GM19455 (cell line): Measurements from ENCODE around the gene HES3.
A peak's percentile ranks its signal among the peaks of the same experiment; 100 is the strongest.

Experiments
- ATAC-seq: cut with Tn5 transposase; IDR thresholded peaks from one replicate; pipeline ENCODE4 v1.9.1; 2021; ENCODE audit not compliant: unreplicated experiment

HES3 gene

DNA sequence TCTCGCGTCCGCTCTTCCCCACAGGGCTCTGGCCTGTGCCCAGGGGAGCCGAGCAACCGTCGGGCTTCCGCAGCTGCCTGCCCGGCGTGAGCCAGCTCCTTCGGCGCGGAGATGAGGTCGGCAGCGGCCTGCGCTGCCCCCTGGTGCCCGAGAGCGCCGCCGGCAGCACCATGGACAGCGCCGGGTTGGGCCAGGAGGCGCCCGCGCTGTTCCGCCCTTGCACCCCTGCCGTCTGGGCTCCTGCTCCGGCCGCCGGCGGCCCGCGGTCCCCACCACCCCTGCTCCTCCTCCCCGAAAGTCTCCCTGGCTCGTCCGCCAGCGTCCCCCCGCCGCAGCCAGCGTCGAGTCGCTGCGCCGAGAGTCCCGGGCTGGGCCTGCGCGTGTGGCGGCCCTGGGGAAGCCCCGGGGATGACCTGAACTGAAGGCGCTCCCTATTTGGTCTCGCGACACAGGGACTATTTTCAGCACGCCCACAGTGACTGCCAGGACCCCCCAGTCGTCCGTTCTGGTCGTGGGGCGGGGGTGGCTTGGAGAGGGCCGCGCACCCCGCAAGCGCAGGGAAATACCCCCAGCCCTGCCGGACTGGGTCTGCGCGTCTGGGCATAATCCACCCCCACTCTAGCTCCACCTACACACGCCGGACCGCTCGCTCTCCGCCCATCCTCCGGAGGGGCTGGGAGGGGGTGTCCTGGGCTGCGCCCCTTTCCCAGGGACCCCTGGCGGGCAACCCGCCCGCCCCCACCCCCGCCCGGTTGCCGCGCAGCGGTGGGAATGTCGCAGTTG is 1.3 kb downstream of the HES3 start:
- peak; percentile 50 for ATAC-seq

GRCh38 chr1:6245869-6246496 is 2.0 kb downstream of the HES3 start:
- no peak for ATAC-seq

GRCh38 chr1:6246497-6247467 is 2.8 kb downstream of the HES3 start:
- no peak for ATAC-seq

GRCh38 chr1:6247651-6248050 is 3.7 kb downstream of the HES3 start:
- no peak for ATAC-seq

DNA sequence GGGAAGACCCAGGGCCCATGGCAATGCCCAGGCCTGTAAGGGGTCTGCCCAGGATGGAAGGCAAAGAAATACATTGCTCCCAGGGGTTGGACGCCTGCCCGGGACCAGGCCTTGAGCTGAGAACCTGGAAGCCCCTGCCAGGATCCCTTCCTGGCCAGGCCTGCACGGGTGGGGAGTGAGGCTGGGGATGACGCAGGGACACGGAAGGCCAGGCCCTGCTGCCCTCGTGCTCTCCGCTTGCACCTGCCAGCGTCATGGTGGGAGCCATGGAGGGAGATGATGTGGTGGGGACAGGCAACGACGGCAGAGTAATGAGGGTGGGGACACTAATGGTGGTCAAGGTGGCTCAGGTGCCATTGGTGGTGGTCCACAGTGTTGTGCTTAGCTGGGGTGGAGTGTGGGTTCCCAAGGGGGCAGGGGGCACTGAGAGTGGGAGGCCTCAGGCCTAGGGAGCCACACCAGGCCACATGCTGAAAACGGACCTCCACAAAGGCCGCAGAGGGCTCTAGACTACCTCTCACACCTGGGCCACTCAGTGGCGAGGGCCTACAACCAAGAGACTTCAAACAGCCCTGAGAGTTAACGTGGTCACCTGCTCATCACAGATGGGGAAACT is 4.3 kb downstream of the HES3 start:
- no peak for ATAC-seq

- ATAC-seq: no peak
Measured at GRCh38 chr1:6248932-6249738, 5.2 kb downstream of the HES3 start.

- ATAC-seq: no peak
Measured at GRCh38 chr1:6249739-6250689, 6.0 kb downstream of the HES3 start.

GRCh38 chr1:6251233-6251632 is 7.3 kb downstream of the HES3 start:
- ATAC-seq: no peak

GRCh38 chr1:6251681-6252373 is 7.8 kb downstream of the HES3 start:
- ATAC-seq: no peak

GRCh38 chr1:6252374-6252710 is 8.4 kb downstream of the HES3 start:
- ATAC-seq: no peak

- no peak for ATAC-seq
Measured at GRCh38 chr1:6253380-6253779, 9.4 kb downstream of the HES3 start.

GRCh38 chr1:6254691-6255090 is 10.7 kb downstream of the HES3 start:
- ATAC-seq: no peak

GRCh38 chr1:6256645-6257044 is 12.7 kb downstream of the HES3 start:
- no peak for ATAC-seq

DNA sequence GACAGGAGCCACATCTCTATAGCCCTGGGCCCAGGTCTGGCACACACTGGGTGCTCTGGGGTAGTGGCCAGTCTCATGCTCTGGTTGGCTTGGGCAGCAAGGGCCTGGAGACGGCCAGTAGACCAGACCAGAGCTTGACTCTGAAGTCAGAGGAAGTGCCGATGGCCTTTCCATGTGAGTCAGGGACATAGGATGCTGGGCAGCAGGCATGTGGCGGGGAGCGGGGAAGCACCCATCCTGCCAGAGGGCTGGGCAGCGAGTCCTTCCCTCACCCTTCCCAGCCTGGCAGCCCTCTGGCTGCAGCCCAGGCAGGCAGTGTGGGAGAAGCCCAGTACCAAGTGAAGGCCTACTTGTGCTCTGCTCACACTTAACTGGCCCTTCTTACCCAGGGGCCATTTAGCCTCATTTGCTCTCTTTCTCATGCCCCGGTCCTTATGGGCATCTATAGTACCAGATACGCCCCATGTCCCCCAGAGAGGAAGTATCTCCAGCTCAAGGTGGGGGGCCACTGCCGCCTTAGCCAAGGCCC is 13.6 kb downstream of the HES3 start:
- no peak for ATAC-seq

DNA sequence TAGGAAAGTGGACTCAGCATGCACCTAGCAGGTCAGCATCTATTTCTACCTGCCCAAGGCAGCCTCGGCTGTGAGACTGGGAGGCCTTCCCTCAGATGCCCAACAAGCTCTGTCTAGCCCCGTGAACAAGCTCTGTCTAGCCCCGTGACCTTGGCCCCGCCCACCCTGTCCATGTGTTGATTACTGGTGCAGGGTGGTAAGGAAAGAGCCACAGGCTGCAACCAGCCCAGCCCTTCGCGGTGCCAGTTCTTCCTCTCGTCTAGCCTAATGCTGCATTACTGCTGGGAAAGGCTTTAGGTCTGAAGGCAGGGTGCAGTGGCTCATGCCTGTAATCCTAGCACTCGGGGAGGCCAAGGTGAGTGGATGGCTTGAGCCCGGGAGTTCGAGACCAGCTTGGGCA is 14.7 kb downstream of the HES3 start:
- no peak for ATAC-seq

DNA sequence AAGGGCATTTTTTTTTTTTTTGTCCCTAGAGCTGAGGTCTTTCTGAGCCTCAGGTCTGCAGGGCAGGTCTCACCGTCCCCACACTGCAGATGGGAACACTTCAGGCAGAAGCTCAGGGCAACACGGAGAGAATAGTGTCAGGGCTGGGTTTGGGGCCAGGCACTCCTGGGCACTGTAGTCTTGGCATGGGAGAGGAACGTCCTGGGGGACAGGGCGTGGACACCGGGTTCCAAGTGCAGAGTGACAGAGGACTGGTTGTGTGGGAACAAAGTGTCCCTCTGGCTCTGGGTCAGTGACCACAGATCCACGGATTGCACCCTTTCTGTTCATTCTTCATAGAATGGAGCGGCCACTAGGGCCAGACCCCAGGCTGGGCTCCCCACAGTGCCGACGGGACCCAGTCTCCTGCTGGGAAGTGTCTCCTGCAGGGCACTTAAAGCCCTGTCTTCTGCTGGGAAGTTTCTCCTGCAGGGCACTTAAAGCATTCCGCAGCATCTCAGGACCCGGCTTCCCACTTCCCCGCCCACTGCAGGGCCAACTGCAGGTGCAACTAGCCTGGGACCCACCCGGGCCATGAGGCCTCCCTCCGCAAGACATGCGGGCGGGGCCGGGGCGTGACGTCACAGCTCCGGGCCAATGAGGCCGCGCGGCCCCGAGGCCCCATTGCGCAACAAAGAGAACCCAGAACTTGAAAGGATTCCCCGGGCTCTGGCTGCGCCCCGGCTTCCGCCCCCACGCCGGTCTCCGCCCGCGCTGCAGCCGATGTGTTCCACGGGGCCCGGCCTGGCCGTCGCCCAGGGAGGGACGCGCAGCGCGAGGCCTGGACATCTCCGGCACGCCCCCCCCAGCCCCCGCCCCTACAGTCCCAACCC is 15.7 kb downstream of the HES3 start:
- no peak for ATAC-seq

- no peak for ATAC-seq
Measured at GRCh38 chr1:6260433-6260934, 16.5 kb downstream of the HES3 start.
